Measurements from ENCODE around the gene UMOD.

DNA sequence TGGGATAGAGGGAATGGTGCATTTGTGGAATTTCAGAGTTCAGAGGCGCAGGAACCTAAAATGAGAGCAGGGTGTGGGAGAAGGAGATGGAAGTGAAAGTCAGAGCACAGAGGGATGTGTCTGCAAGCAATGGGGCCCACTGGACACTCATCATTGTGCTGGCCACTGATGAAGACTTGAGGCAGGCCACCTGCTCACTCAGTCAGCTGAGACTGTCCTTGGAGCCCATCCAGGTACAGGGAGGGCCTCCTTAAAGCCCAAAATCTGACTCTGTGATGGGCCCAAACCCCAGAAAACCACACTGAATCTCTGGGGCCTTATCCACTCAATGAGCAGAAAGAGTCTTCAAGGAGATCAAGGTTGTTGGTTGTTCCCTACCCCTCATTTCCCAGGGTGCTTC is 30.8 kb downstream of the UMOD start:
- TF ChIP-seq POLR2A (IDR thresholded peaks at IDR 0.05; ENCODE audit: low read depth, low read length): no peak
- no peak for TF ChIP-seq TAF1 (IDR thresholded peaks at IDR 0.05; ENCODE audit: low read depth, low read length)
- TF ChIP-seq POLR2AphosphoS5 (IDR thresholded peaks at IDR 0.05; ENCODE audit: low read depth, low read length): no peak

Data from GM12891 (cell line).